Measurements from ENCODE around the gene AEBP1. TPM values are rescaled to one million over a fixed set of nuclear protein-coding genes. Genes with fewer than 3 reads are reported as not detected.

The AEBP1 gene
- total RNA-seq, 1 experiment from 2014 or later, result 50.8 TPM

- Mint-ChIP-seq H3K36me3 (peaks cover 34% of the 10 kb centered on the region), H3K4me3 (no peak overlapping the region), H3K9me3 (no peaks in the 10 kb centered on the region), H3K27me3 (ENCODE audit: low read depth) (no peaks in the 10 kb centered on the region), H3K27ac (no peak overlapping the region), H3K4me1 (0 out of 2 replicates have a peak, but pooled peaks cover 2% of the 10 kb centered on the region)
- DNase-seq (ENCODE audit: low spot score) (no peak), ATAC-seq (no peak)
- ChIA-PET CTCF (interaction anchor here (1.7 kb wide), 1 partner anchor 9 kb away, joined by 4 read pairs; no protein-coding TSS in a partner anchor), POLR2A (interaction anchor here (1.0 kb wide), 1 partner anchor 9 kb away, joined by 3 read pairs; the partner anchor contains the start of gene POLD2)
- no peak for TF ChIP-seq ZNF232 (CRISPR knock-in tag; IDR thresholded peaks at IDR 0.05)
Observed at GRCh38 chr7:44114586-44115310, 10.6 kb downstream of the AEBP1 start.

GRCh38 chr7:44116087-44116788 is 12.1 kb downstream of the AEBP1 start:
- POLR2A ChIA-PET, result no interaction called here
- DNase-seq (ENCODE audit: low spot score) (no peak), ATAC-seq (no peak)
- Mint-ChIP-seq H3K4me1 (0 out of 2 replicates have a peak, but pooled peaks cover 2% of the 10 kb centered on the region), H3K27me3 (ENCODE audit: low read depth) (no peaks in the 10 kb centered on the region), H3K36me3 (peaks cover 49% of the 10 kb centered on the region), H3K4me3 (no peak overlapping the region), H3K27ac (no peak overlapping the region), H3K9me3 (no peaks in the 10 kb centered on the region)
- CTCF ChIA-PET, result interaction anchor here (1.7 kb wide), 1 partner anchor 11 kb away, joined by 4 read pairs; no protein-coding TSS in a partner anchor
- TF ChIP-seq ATF1 (CRISPR knock-in tag; IDR thresholded peaks at IDR 0.05) (no peak), ATF3 (CRISPR knock-in tag; conservative IDR thresholded peaks at IDR 0.05) (no peak)

GRCh38 chr7:44116789-44117666 is 12.9 kb downstream of the AEBP1 start:
- ChIA-PET CTCF (interaction anchor here (1.7 kb wide), 1 partner anchor 12 kb away, joined by 4 read pairs; no protein-coding TSS in a partner anchor), POLR2A (no interaction called here)
- H3K27ac Mint-ChIP-seq, result no peak overlapping the region

More at GRCh38 chr7:44116789-44117666, 12.9 kb downstream of the AEBP1 start:
- TF ChIP-seq MXD4 (CRISPR knock-in tag; IDR thresholded peaks at IDR 0.05; ENCODE audit: borderline replicate concordance) (no peak), MAX (CRISPR knock-in tag; IDR thresholded peaks at IDR 0.05) (no peak), TCF7 (CRISPR knock-in tag; IDR thresholded peaks at IDR 0.05; ENCODE audit: low read depth) (no peak), USF1 (CRISPR knock-in tag; IDR thresholded peaks at IDR 0.05) (no peak), ZNF121 (CRISPR knock-in tag; IDR thresholded peaks at IDR 0.05) (no peak), SP1 (CRISPR knock-in tag; conservative IDR thresholded peaks at IDR 0.05) (no peak), E2F4 (CRISPR knock-in tag; IDR thresholded peaks at IDR 0.05; ENCODE audit: borderline replicate concordance, low read depth) (no peak), CTCF (IDR thresholded peaks at IDR 0.05) (no peak), ERG (CRISPR knock-in tag; IDR thresholded peaks at IDR 0.05) (no peak), USF2 (CRISPR knock-in tag; IDR thresholded peaks at IDR 0.05) (no peak), RELA (CRISPR knock-in tag; IDR thresholded peaks at IDR 0.05; ENCODE audit: borderline replicate concordance) (no peak), FOXK1 (CRISPR knock-in tag; IDR thresholded peaks at IDR 0.05) (no peak), MLX (CRISPR knock-in tag; IDR thresholded peaks at IDR 0.05) (no peak), ELF4 (CRISPR knock-in tag; IDR thresholded peaks at IDR 0.05; ENCODE audit: low read depth) (no peak)
- ATAC-seq, result no peak
- Mint-ChIP-seq H3K4me3 (no peak overlapping the region), H3K9me3 (no peaks in the 10 kb centered on the region), H3K4me1 (peaks cover 1% of the 10 kb centered on the region; the same call in 1 of the 2 replicates), H3K36me3 (peaks cover 53% of the 10 kb centered on the region), H3K27me3 (ENCODE audit: low read depth) (no peaks in the 10 kb centered on the region)
- DNase-seq (ENCODE audit: low spot score), result no peak

Measured in WTC11 (cell line).